Osteocyte (in vitro differentiated cells): ENCODE results near the gene SERPINF2. TPM values are rescaled to one million over a fixed set of nuclear protein-coding genes. Genes with fewer than 3 reads are reported as not detected.
"Not testable (repeated sequence)": the region's sequence is repeated elsewhere in the genome, so short reads cannot be mapped to it uniquely, and the experiment has no call there.

Source experiments
- DNase-seq: peaks from one replicate; pipeline ENCODE4 v3.0.0; 2021; ENCODE audit warnings: mixed read lengths; ENCODE audit not compliant: unreplicated experiment; ENCODE audit errors: extremely low spot score
- H3K27ac Mint-ChIP-seq: one replicate; pipeline ENCODE4 v1.8.0; 2021; ENCODE audit warnings: mild to moderate bottlenecking, mixed read lengths; ENCODE audit not compliant: unreplicated experiment
- H3K27me3 Mint-ChIP-seq: one replicate; pipeline ENCODE4 v1.8.0; 2021; ENCODE audit warnings: mixed read lengths; ENCODE audit not compliant: unreplicated experiment
- H3K36me3 Mint-ChIP-seq: one replicate; pipeline ENCODE4 v1.8.0; 2021; ENCODE audit warnings: mixed read lengths; ENCODE audit not compliant: unreplicated experiment
- H3K4me1 Mint-ChIP-seq: one replicate; pipeline ENCODE4 v1.8.0; 2021; ENCODE audit warnings: mixed read lengths; ENCODE audit not compliant: unreplicated experiment
- H3K4me3 Mint-ChIP-seq: one replicate; pipeline ENCODE4 v1.8.0; 2021; ENCODE audit warnings: mild to moderate bottlenecking, moderate library complexity, mixed read lengths; ENCODE audit not compliant: unreplicated experiment
- H3K9me3 Mint-ChIP-seq: one replicate; pipeline ENCODE4 v1.8.0; 2021; ENCODE audit warnings: mixed read lengths; ENCODE audit not compliant: unreplicated experiment
- CTCF ChIP-seq: fragments of 200-600 bp; sonication (generic); IDR thresholded peaks from 2 replicates; pipeline ENCODE4 v1.5.0; 2021; ENCODE audit warnings: antibody characterized with exemption, mild to moderate bottlenecking, moderate library complexity
- total RNA-seq: library from RNA; stranded (reverse); gene quantifications from 2 replicates; pipeline ENCODE4 v1.2.1, GENCODE V29; 2021

SERPINF2 gene
- total RNA-seq, 1 donor from 2014 or later: 0.38 TPM

- no peaks in the 10 kb centered on the region for H3K9me3 Mint-ChIP-seq
- peaks cover 32% of the 10 kb centered on the region for H3K4me1 Mint-ChIP-seq
- H3K27ac Mint-ChIP-seq: no peak overlapping the region
- TF ChIP-seq CTCF: no peak
- no peak for DNase-seq
- no peaks in the 10 kb centered on the region for H3K27me3 Mint-ChIP-seq
- no peak overlapping the region for H3K4me3 Mint-ChIP-seq
- peaks cover 11% of the 10 kb centered on the region for H3K36me3 Mint-ChIP-seq
Measured at GRCh38 chr17:1789936-1790335, 47.3 kb downstream of the SERPINF2 start.

DNA sequence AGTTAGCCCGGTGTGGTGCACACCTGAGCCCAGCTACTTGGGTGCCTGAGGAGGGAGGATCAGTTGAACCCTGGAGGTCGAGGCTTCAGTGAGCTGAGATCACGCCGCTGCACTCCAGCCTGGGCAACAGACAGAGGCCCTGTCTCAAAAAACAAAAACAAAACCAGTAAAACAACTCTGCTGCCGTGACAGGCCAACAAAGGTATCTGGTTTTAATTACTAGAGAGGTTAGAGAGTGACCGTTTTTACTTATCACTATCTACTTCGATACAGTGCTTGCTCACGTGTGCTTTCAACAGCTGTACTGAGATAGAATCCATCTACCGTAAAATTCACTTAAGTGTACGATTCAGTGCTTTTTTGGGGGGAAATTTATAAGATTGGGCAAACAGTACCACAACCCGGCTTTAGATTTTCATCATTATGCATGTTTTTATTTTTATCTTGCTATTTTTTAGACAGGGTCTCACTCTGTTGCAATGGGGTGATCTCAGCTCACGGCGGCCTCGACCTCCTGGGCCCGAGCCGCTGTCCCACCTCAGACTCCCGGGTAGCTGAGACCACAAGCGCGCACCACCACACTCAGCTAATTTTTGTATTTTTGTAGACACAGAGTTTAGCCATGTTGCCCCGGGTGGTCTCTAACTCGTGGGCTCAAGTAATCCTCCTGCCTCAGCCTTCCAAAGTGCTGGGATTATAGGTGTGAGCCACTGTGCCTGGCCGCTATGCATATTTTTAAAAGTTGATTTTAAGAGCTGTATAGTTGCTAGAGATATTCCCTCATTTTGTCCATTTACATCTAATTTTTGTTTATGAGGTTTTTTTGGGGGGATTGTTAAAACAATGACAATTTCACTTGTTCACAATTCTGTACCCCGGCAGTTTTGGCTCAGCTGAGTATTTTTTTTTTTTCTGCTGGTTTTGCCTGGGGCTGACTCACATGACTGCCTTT is 50.1 kb downstream of the SERPINF2 start:
- H3K4me3 Mint-ChIP-seq: no peak overlapping the region
- DNase-seq: no peak
- peaks cover 5% of the 10 kb centered on the region for H3K36me3 Mint-ChIP-seq
- peaks cover 22% of the 10 kb centered on the region for H3K4me1 Mint-ChIP-seq
- no peak for TF ChIP-seq CTCF
- no peaks in the 10 kb centered on the region for H3K9me3 Mint-ChIP-seq
- no peak overlapping the region for H3K27ac Mint-ChIP-seq
- no peaks in the 10 kb centered on the region for H3K27me3 Mint-ChIP-seq

DNA sequence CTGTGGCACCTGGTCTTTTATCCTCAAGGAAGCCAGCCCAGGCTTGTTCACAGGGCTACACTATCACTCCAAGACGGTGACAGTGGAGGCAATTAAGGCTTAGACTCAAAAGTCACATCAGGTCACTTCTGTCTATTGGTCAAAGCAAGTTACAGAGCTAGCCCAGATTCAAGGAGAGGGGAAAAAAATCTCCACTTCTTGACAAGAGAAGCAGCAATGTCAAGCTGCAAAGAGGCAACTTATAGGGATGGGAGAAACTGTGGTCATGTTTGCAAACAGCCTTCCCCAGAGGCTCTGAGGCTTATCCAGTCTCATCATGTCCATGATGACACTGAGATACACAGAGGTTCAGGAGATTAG is 50.8 kb downstream of the SERPINF2 start:
- no peak for TF ChIP-seq CTCF
- peaks cover 19% of the 10 kb centered on the region for H3K4me1 Mint-ChIP-seq
- H3K36me3 Mint-ChIP-seq: peaks cover 5% of the 10 kb centered on the region
- no peak for DNase-seq
- H3K27ac Mint-ChIP-seq: no peak overlapping the region
- no peaks in the 10 kb centered on the region for H3K9me3 Mint-ChIP-seq
- H3K27me3 Mint-ChIP-seq: no peaks in the 10 kb centered on the region
- H3K4me3 Mint-ChIP-seq: no peak overlapping the region

- Mint-ChIP-seq H3K4me1 (peaks cover 14% of the 10 kb centered on the region), H3K27me3 (no peaks in the 10 kb centered on the region), H3K27ac (peak overlapping the region; percentile 5), H3K9me3 (no peaks in the 10 kb centered on the region), H3K4me3 (no peak overlapping the region), H3K36me3 (peaks cover 11% of the 10 kb centered on the region)
- TF ChIP-seq CTCF: no peak
- DNase-seq: no peak
Measured at GRCh38 chr17:1796800-1797199, 54.1 kb downstream of the SERPINF2 start.

DNA sequence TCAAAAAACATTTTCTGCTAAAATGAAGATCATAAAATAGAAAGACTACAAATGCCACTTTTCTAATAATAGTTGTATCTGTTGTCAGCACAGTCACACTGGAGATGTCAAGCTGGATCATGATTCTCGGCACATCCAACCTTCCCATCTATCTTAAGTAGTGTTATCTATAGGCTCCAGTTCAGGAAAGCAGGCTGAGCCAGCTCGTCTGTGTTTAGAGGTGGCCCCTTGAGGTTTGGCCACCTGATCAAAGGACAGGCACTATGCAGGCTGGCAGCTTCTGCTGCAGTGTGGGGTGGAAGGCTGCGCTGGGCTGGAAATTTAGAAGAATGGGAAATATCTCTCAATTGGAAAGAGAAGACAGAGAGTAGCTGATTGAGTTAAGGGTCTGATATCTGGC is 54.7 kb downstream of the SERPINF2 start:
- H3K9me3 Mint-ChIP-seq: no peaks in the 10 kb centered on the region
- no peaks in the 10 kb centered on the region for H3K27me3 Mint-ChIP-seq
- peaks cover 14% of the 10 kb centered on the region for H3K4me1 Mint-ChIP-seq
- H3K36me3 Mint-ChIP-seq: peaks cover 11% of the 10 kb centered on the region
- TF ChIP-seq CTCF: no peak
- no peak overlapping the region for H3K4me3 Mint-ChIP-seq
- peak overlapping the region; percentile 5 for H3K27ac Mint-ChIP-seq
- DNase-seq: no peak

DNA sequence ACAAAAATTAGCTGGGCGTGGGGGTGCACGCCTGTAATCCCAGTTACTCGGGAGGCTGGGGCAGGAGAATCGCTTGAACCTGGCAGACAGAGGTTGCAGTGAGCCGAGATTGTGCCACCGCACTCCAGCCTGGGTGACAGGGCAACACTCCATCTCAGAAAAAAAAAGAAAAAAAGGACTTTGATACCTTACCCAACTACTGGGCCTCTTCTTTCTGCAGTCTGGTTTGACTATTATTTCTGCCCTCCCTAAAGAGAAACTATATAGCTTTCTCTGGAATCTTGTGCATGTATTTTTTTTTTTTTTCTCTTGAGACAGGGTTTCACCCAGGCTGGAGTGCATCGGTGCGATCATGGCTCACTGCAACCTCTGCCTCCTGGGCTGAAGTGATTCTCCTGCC is 55.2 kb downstream of the SERPINF2 start:
- H3K4me3 Mint-ChIP-seq, H3K27me3 Mint-ChIP-seq, H3K9me3 Mint-ChIP-seq, DNase-seq, H3K27ac Mint-ChIP-seq: not testable (repeated sequence)
- Mint-ChIP-seq H3K36me3 (peaks cover 11% of the 10 kb centered on the region), H3K4me1 (peaks cover 12% of the 10 kb centered on the region)
